HEK293 (cell line): ENCODE data around the gene DYNLRB2.

Experiments used
- CTCF ChIA-PET: fragments of 350-600 bp; formaldehyde crosslinking; extraction: SDS; loops from one replicate; lab custom pipeline; 2021; ENCODE audit warnings: antibody characterized with exemption; lab: Yijun Ruan, JAX
- POLR2A ChIA-PET: fragments of 300-600 bp; formaldehyde crosslinking; extraction: SDS; loops from one replicate; lab custom pipeline; 2020; ENCODE audit warnings: antibody characterized with exemption, inconsistent platforms; lab: Yijun Ruan, JAX
- H3K27ac ChIP-seq: fragments of 200-500 bp; sonication (Bioruptor generic); 2 replicates; pipeline ENCODE4 v1.5.1; 2014; ENCODE audit warnings: low read depth, low read length, control low read depth, inconsistent platforms; ENCODE audit errors: extremely low read depth
- H3K36me3 ChIP-seq, 2 experiments: fragments of 200-500 bp in 1 of 2; sonication (Bioruptor generic) in 1 of 2; 1 replicate in 1 of 2; 2 replicates in 1 of 2; pipeline ENCODE4 v1.5.1; 2014 to 2017; ENCODE audit warnings: inconsistent platforms in 2 of 2, low read length in 2 of 2; ENCODE audit not compliant: control insufficient read depth in 2 of 2, insufficient read depth in 1 of 2
- H3K4me1 ChIP-seq: fragments of 200-500 bp; sonication (Bioruptor generic); 2 replicates; pipeline ENCODE4 v1.5.1; 2014; ENCODE audit warnings: mild to moderate bottlenecking, low read length, inconsistent platforms; ENCODE audit not compliant: control insufficient read depth, insufficient read depth
- H3K4me3 ChIP-seq: 2 replicates; pipeline ENCODE4 v1.5.1; 2011; ENCODE audit warnings: low read depth, mild to moderate bottlenecking, control low read depth, low read length, moderate library complexity
- H3K9me3 ChIP-seq: fragments of 200-500 bp; sonication (Bioruptor generic); 2 replicates; pipeline ENCODE4 v1.5.1; 2014; ENCODE audit warnings: low read depth, low read length, inconsistent platforms; ENCODE audit not compliant: control insufficient read depth, insufficient read depth
- GLIS2 ChIP-seq: fragments of 450-650 bp; formaldehyde crosslinking; IDR thresholded peaks from 2 replicates; pipeline ENCODE4 v1.5.1; 2016; ENCODE audit warnings: missing biosample characterization, missing genetic modification characterization
- PRDM6 ChIP-seq: fragments of 450-650 bp; formaldehyde crosslinking; IDR thresholded peaks from 2 replicates; pipeline ENCODE4 v1.5.1; 2017; ENCODE audit warnings: missing biosample characterization, missing genetic modification characterization
- YY2 ChIP-seq: fragments of 450-650 bp; formaldehyde crosslinking; IDR thresholded peaks from 2 replicates; pipeline ENCODE4 v1.5.1; 2016; ENCODE audit warnings: missing biosample characterization, missing genetic modification characterization
- ZFP37 ChIP-seq: fragments of 450-650 bp; formaldehyde crosslinking; IDR thresholded peaks from 2 replicates; pipeline ENCODE4 v1.5.1; 2016; ENCODE audit warnings: missing biosample characterization, missing genetic modification characterization
- ZNF175 ChIP-seq: fragments of 450-650 bp; formaldehyde crosslinking; IDR thresholded peaks from 2 replicates; pipeline ENCODE4 v1.5.1; 2016; ENCODE audit warnings: missing biosample characterization, missing genetic modification characterization
- ZNF211 ChIP-seq: fragments of 450-650 bp; formaldehyde crosslinking; IDR thresholded peaks from 2 replicates; pipeline ENCODE4 v1.5.1; 2016; ENCODE audit warnings: low read depth, missing biosample characterization, missing genetic modification characterization
- ZNF311 ChIP-seq: fragments of 450-650 bp; formaldehyde crosslinking; IDR thresholded peaks from 2 replicates; pipeline ENCODE4 v1.5.1; 2017; ENCODE audit warnings: missing biosample characterization, missing genetic modification characterization, borderline replicate concordance
- ZNF404 ChIP-seq: fragments of 450-650 bp; formaldehyde crosslinking; IDR thresholded peaks from 2 replicates; pipeline ENCODE4 v1.5.1; 2017; ENCODE audit warnings: missing biosample characterization, missing genetic modification characterization
- ZNF645 ChIP-seq: fragments of 450-650 bp; formaldehyde crosslinking; IDR thresholded peaks from 2 replicates; pipeline ENCODE4; 2016; ENCODE audit warnings: missing biosample characterization, missing genetic modification characterization
- ZNF704 ChIP-seq: fragments of 450-650 bp; formaldehyde crosslinking; IDR thresholded peaks from 2 replicates; pipeline ENCODE4 v1.5.1; 2016; ENCODE audit warnings: missing biosample characterization, missing genetic modification characterization
- ZNF777 ChIP-seq: fragments of 450-650 bp; formaldehyde crosslinking; IDR thresholded peaks from 2 replicates; pipeline ENCODE4 v1.5.1; 2017; ENCODE audit warnings: missing biosample characterization, missing genetic modification characterization, borderline replicate concordance
- ZSCAN16 ChIP-seq: fragments of 450-650 bp; formaldehyde crosslinking; IDR thresholded peaks from 2 replicates; pipeline ENCODE4 v1.5.1; 2016; ENCODE audit warnings: missing biosample characterization, missing genetic modification characterization
- TF ChIP-seq, protein P1 (sequence below): fragments of 450-650 bp; formaldehyde crosslinking; IDR thresholded peaks from 2 replicates; pipeline ENCODE4 v1.5.1; 2016; ENCODE audit warnings: missing biosample characterization, missing genetic modification characterization
- TF ChIP-seq, protein P2 (sequence below): fragments of 450-650 bp; IDR thresholded peaks from 2 replicates; pipeline ENCODE4 v1.5.1; 2018; ENCODE audit warnings: missing biosample characterization, missing genetic modification characterization
- TF ChIP-seq, protein P3 (sequence below): fragments of 450-650 bp; formaldehyde crosslinking; IDR thresholded peaks from 2 replicates; pipeline ENCODE4 v1.5.1; 2016; ENCODE audit warnings: missing biosample characterization, missing genetic modification characterization

Gene DYNLRB2

DNA sequence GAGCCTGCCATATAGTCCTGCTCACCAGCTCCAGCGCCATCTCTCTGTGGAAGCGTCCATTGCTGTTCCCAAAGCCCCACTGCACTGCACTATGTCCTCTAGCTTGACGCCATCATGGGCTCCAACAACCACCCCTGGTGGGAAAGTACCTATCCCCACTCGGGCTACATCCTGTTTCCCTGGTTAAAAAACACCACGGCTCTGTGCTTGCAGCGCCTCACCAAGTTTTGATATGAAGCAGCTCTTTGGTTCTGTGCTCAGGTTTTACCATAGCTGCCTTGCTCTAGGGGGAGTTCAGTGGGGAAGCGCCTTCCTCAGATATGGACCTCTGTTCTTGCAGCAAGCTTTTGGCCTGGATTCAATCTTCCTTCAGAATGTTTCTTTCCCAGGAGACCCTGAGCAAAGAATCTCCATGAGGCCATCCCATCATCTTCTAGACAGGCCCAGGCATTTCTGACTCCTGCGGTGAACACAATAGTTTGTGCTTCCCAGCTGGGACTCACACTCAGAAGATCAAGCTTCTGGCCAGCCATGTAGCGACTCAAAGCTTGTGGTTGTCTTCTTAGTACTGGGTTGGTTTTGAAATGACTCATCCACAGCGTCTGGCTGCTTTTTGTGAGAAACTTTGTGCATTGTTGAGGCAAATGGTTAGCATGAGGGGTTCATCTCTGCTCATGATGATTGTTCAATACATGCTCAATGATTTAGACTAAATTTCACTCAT lies 39.5 kb downstream of the DYNLRB2 start:
- no peak for TF ChIP-seq ZFP37 (tag by site-specific recombination)
- no peak for TF ChIP-seq ZSCAN16 (tag by site-specific recombination)
- TF ChIP-seq ZNF311 (tag by site-specific recombination): no peak
- TF ChIP-seq ZNF211: no peak
- TF ChIP-seq ZNF175 (tag by site-specific recombination): no peak
- no peak for TF ChIP-seq ZNF404 (tag by site-specific recombination)
- TF ChIP-seq, protein P1, sequence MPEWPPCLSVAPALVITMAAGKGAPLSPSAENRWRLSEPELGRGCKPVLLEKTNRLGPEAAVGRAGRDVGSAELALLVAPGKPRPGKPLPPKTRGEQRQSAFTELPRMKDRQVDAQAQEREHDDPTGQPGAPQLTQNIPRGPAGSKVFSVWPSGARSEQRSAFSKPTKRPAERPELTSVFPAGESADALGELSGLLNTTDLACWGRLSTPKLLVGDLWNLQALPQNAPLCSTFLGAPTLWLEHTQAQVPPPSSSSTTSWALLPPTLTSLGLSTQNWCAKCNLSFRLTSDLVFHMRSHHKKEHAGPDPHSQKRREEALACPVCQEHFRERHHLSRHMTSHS (tag by site-specific recombination): no peak
- TF ChIP-seq ZNF645 (tag by site-specific recombination): no peak
- no peak for TF ChIP-seq GLIS2 (tag by site-specific recombination)
- no peak for TF ChIP-seq YY2
- TF ChIP-seq ZNF704 (tag by site-specific recombination): no peak
- TF ChIP-seq ZNF777 (tag by site-specific recombination): no peak
- TF ChIP-seq, protein P2, sequence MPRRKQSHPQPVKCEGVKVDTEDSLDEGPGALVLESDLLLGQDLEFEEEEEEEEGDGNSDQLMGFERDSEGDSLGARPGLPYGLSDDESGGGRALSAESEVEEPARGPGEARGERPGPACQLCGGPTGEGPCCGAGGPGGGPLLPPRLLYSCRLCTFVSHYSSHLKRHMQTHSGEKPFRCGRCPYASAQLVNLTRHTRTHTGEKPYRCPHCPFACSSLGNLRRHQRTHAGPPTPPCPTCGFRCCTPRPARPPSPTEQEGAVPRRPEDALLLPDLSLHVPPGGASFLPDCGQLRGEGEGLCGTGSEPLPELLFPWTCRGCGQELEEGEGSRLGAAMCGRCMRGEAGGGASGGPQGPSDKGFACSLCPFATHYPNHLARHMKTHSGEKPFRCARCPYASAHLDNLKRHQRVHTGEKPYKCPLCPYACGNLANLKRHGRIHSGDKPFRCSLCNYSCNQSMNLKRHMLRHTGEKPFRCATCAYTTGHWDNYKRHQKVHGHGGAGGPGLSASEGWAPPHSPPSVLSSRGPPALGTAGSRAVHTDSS (tag by site-specific recombination): no peak
- TF ChIP-seq, protein P3, sequence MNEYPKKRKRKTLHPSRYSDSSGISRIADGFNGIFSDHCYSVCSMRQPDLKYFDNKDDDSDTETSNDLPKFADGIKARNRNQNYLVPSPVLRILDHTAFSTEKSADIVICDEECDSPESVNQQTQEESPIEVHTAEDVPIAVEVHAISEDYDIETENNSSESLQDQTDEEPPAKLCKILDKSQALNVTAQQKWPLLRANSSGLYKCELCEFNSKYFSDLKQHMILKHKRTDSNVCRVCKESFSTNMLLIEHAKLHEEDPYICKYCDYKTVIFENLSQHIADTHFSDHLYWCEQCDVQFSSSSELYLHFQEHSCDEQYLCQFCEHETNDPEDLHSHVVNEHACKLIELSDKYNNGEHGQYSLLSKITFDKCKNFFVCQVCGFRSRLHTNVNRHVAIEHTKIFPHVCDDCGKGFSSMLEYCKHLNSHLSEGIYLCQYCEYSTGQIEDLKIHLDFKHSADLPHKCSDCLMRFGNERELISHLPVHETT (tag by site-specific recombination): no peak
- TF ChIP-seq, all 188 proteins: peak for 0
- ChIA-PET POLR2A (no interaction called here), CTCF (interaction anchor here (0.6 kb wide), 1 partner anchor 52 kb away, joined by 3 read pairs; no protein-coding TSS in a partner anchor)
- H3K4me1 ChIP-seq: peaks cover 7% of the 10 kb centered on the region
- no peaks in the 10 kb centered on the region for H3K36me3 ChIP-seq
- H3K4me3 ChIP-seq: no peak overlapping the region
- H3K9me3 ChIP-seq: no peaks in the 10 kb centered on the region
- H3K27ac ChIP-seq: no peak overlapping the region

- TF ChIP-seq PRDM6 (tag by site-specific recombination): no peak
- ChIA-PET POLR2A (no interaction called here), CTCF (interaction anchor here (1.1 kb wide), 1 partner anchor 9 kb away, joined by 4 read pairs; no protein-coding TSS in a partner anchor)
- Histone ChIP-seq H3K27ac (no peak overlapping the region), H3K4me3 (no peak overlapping the region), H3K9me3 (no peaks in the 10 kb centered on the region), H3K4me1 (peaks cover 3% of the 10 kb centered on the region; the same call in 1 of the 2 replicates), H3K36me3 (no peaks in the 10 kb centered on the region)
Measured at GRCh38 chr16:80583466-80583865, 42.7 kb downstream of the DYNLRB2 start.
